ENCODE data around the gene ZFAND2A. TPM values are rescaled to one million over a fixed set of nuclear protein-coding genes. Genes with fewer than 3 reads are reported as not detected.
A peak's percentile ranks its signal among the peaks of the same experiment; 100 is the strongest.
"Not testable (repeated sequence)": the region's sequence is repeated elsewhere in the genome, so short reads cannot be mapped to it uniquely, and the experiment has no call there.

ZFAND2A gene
- 41.0 TPM for polyA plus RNA-seq (2013, experiment 1 of 2; ENCODE audit: insufficient read length)
- polyA plus RNA-seq (2013, experiment 2 of 2; ENCODE audit: insufficient read length), result 22.0 TPM

DNA sequence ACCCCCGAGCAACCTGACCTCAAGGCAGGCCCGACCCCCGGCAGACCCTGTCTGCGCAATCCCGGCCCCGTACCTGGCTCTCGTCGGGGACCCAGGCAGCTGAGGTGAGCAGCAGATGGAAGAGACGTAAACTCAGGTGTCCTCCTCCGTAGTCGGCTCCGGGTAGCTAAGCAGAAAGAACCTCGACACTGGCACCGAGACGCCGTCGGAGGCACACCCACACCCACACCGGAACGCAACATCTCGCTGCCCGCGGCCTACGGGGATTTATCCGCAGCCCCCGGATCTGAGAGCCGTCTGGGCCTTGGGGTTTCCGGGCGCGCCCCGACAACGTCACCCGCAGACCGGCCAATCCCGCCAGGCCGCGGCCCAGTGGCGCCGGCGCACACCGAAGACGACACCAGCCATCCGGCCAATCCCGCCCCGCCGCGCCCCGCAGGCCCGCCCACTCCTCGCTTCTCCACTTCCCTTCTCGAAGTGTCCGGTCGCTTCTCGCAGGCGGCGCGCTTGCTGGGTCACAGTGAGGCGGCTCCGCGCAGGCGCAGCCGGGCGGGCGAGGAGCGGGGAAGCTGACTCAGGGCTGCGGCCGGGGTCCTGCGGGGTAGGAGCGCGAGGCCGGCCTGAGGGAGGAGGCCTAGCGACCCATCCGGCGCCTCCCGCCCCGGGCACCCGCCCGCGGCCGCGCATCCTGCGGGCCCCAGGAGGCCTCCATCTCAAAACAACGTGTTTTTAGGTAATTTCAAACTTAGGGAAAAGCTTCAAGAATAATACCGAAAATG lies at the start of gene ZFAND2A:
Gene ZFAND2A (minus strand): TSS at position 306 of the 779 bp plus-strand sequence. CDS start 1,984 bp downstream, outside the sequence.
- DNase-seq, result peak; percentile 98

GRCh38 chr7:1209097-1209496 lies 49.1 kb upstream of the ZFAND2A start:
- no peak for DNase-seq

DNA sequence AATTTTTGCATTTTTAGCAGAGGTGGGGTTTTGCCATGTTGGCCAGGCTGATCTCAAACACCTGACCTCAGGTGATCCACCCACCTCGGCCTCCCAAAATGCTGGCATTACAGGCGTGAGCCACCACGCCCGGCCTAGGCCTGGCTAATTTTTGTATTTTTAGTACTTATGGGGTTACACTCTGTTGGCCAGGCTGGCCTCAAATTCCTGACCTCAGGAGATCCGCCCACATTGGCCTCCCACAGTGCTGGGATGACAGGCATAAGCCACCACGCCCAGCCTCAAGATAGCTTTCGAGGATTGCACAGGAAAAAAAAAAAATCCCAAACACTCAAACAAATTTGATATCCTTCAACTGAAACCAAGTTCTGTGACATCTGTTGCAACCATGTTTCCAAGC lies 45.7 kb upstream of the ZFAND2A start:
- DNase-seq, result not testable (repeated sequence)

DNA sequence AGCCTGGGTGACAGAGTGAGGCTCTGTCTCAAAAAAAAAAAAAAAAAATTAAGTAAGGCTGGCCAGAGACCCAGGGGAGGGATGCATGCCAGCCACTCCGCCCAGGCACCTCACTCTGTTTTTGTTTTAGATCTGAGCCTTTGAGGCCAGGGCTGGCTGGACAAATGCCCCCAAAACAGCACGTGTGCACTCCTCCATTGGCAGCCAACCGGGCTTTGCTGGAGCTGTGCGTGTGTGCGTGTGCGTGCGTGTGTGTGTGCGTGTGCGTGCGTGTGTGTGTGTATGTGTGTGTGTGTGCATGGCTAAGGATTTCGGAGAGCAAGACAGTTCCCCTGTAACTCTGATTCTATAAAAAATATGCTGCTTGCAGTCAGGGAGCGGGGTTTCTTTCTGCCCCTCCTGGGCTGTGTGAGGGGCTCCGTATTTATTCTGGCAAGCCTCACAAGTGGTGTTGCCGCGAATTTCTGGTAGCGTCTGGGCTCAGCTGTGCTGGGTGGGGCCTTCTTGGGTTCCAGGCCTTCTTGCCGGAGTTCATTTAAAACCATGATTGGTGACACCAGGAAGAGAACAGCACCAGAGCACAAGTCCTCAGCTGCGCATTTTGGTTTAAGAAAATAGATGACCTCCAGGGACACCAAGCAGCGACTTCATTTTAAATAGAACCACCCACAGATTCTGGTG lies 44.6 kb upstream of the ZFAND2A start:
- no peak for DNase-seq

DNA sequence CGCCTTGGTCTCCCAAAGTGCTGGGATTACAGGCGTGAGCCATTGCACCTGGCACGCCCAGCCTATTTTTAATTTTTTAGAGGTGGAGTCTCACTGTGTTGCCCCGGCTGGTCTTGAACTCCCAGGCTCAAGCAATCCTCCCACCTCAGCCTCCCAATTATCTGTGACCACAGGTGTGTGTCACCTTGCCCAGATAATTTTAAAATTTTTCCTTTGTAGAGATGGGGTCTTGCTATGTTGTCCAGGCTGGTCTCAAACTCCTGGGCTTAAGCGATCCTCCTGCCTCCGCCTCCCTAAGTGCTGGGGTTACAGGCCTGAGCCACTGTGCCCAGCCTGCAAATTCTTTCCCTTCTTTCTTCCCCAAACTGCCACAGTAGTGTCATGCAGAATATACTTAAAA lies 42.9 kb upstream of the ZFAND2A start:
- DNase-seq, result not testable (repeated sequence)

DNA sequence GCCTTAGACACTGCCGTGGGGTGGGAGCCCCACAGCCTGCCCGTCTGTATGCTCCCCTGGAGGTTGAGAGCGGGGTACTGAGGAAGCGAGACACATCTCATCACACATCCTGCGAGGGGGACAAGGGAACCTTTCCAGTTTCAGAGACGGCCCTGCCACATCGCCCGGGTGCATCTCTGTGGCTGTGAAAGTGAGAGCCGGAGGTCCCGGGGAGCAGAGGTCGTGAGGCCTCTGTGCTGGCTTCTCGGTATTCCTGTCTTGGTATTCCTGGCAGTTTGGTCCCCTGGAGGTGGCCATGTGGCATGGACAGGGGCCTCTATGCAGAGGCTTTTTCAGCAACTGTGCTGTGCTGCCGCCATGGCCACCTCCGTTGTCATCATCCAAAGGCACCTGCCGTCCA lies 41.9 kb upstream of the ZFAND2A start:
- no peak for DNase-seq

- DNase-seq, result no peak
Measured at GRCh38 chr7:1200045-1200444, 40.0 kb upstream of the ZFAND2A start.

GRCh38 chr7:1197997-1198625 lies 38.1 kb upstream of the ZFAND2A start:
- DNase-seq, result peak; percentile 57

DNA sequence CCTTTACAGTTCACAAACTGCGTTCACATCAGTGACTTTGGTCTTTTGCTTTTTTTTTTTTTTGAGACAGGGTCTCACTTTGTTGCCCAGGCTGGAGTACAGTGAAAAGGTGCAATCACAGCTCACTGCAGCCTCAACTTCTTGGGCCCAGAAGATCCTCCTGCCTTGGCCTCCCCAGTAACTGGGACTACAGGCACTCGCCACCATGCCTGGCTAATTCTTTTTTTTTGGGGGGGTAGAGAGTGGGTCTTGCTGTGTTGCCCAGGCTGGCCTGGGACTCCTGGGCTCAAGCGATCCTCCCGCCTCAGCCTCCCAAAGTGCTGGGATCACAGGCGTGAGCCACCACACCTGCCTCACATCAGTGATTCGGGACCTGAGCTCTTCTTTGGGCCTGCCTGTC lies 37.0 kb upstream of the ZFAND2A start:
- DNase-seq, result no peak

GRCh38 chr7:1196441-1196840 lies 36.4 kb upstream of the ZFAND2A start:
- not testable (repeated sequence) for DNase-seq

DNA sequence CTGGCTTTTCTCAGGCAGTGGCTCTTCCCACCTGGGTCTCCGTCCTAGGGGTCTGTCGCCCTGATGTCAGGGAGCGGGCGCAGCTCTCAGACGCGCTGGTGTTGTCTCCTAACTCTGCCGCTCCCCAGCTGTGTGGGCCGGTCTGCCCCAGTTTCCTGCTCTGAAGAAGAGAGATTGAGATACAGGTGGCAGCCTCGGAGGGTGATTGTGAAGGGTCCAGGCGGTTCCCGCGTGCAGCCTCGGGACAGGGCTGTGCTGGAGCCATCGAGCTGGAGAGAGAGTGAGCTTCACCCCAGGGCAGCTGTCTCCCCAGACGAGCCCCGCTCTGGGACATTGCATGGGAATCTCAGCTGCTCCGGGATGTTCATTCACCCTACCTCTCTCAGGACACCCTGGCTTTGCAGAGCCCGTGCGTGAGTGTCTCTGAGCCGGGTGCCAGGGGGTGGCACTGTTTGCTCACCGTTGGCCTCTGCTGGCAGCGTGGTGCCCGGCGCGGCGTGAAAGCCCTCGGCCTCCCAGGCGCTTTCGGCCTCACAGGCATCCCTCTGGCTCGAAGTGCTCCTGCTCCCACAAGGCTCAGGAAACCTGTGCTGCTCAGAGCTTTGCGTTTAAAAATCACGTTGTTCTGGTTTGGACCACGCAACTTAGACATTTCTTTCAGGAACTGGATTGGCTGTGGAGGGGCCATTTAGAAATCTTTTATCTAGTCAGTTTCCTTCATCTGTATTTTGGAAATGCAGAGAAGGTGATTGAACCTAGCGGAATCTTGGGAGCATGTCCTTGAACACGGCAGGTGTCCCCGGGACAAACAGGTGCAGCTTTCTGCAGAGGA lies 33.8 kb upstream of the ZFAND2A start:
- DNase-seq, result peak; percentile 49

- peak; percentile 54 for DNase-seq
Measured at GRCh38 chr7:1192171-1192676, 32.2 kb upstream of the ZFAND2A start.

DNA sequence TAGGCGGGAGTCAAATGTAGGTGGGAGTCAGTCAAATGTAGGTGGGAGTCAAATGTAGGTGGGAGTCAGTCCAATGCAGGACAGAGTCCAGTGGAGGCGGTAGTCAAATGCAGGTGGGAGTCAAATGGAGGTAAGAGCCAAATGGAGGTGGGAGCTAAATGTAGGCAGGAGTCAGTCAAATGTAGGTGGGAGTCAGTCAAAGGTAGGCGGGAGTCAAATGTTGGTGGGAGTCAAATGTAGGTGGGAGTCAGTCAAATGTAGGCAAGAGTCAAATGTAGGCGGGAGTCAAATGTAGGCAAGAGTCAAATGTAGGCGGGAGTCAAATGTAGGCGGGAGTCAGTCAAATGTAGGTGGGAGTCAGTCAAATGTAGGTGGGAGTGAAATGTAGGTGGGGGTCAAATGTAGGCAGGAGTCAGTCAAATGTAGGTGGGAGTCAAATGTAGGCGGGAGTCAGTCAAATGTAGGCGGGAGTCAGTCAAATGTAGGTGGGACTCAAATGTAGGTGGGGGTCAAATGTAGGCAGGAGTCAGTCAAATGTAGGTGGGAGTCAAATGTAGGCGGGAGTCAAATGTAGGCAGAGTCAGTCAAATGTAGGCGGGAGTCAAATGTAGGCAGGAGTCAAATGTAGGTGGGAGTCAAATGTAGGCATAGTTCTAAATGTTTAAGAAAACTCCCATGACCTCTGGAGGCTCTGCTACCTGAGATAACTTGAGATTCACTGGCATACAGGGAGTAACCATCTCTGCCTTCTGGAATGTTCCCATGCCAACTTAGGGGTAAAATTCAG lies 30.2 kb upstream of the ZFAND2A start:
- no peak for DNase-seq

DNA sequence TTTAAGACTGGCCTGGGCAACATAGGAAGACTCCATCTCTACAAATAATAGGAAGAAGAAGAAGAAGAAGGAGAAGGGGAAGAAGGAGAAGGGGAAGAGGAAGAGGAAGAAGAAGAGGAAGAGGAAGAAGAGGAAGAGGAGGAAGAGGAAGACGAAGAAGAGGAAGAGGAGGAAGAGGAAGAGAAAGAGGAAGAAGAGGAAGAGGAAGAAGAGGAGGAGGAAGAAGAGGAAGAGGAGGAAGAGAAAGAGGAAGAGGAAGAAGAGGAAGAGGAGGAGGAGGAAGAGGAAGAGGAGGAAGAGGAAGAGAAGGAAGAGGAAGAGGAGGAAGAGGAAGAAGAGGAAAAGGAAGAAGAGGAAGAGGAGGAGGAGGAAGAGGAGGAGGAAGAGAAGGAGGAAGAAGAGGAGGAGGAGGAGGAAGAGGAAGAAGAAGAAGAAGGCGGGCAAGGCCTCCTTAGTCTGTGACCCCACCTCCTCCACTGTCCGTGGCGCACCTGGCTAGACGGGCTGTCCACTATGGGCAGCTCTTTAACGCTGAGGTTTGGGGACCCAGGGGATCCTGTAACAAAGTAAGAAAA lies 28.8 kb upstream of the ZFAND2A start:
- no peak for DNase-seq

DNA sequence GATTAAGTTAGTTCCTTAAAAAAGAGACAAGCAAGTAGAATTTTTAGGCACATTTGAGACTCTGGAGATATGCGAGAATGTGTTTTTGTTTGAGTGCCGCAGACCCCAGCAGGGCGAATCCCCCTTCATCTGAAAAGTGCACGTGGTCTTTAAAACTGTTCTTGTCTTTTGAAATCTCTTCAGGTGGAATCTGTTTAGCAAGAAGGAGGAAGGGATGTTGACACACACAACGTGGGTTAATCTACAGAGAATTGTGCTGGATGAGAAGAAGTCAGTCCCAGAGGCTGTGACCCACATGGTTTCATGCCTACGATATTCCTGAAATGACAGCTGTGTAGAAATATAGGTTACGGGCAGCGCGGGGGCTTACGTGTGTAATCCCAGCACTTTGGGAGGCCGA lies 27.1 kb upstream of the ZFAND2A start:
- no peak for DNase-seq

DNA sequence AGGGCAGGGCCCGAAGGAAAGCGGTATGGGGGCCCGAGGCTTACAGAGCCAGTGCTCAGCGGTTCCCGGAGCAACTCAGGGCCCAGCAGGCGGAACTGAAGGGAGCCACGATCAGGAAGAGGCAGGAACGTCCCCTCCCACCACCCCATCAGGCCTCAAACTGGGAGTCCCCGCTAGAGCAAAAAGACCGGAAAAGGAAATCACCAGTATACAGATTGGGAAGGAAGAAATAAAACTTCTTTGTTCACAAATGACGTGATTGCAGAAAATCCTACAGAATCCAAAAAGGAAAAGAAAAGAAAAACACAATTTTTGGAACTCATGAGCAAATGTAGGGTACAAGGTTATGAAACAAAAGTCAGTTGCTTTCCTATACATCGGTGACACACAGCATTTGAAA lies 21.6 kb upstream of the ZFAND2A start:
- no peak for DNase-seq

- no peak for DNase-seq
Measured at GRCh38 chr7:1181031-1181430, 21.0 kb upstream of the ZFAND2A start.

GRCh38 chr7:1176891-1177373 lies 16.9 kb upstream of the ZFAND2A start:
- peak; percentile 57 for DNase-seq

DNA sequence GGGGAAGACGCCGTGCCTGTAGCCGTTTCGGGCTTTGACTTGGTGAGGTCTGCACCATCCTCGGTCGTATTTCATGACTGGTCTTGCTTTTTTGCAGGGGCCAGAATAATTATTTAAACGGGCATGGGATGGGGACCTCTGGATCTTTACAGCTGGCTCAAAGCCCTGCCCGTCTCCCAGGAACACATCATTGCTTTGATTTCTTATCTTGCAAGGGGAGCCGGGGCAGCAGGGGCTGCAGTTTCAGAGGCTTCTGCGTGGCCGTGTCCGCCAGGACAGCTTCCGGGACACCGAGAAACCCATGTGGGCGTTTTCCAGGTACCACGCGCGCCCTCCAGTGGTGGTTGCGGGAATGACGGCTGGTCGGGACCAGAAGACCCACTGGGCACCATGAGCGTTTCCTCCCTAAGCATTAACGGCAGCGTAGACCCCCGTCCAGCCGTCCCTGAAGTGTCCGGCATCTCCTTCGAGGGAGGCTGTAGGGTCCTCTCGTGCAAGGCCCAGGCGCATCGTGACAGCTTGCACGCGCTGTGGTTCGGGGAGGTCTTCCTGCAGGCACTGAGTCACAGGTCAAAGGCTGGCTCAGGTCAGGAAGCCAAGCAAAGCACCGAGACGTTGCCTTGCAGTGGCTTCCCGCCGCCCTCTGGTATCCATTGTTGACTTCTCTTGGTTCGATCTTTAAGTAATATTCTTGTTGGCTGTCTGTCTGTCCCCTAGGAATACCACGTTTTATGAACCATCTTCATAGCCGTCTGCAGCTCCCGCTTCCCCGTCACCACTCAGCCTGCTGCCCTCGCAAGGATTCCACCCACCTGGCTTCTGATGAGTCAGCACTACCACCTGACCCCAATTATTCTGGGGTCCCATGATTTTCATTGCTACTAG lies 16.2 kb upstream of the ZFAND2A start:
- DNase-seq, result peak; percentile 68

- no peak for DNase-seq
Measured at GRCh38 chr7:1175597-1175966, 15.6 kb upstream of the ZFAND2A start.
